Endothelial cell (in vitro differentiated cells): ENCODE measurements around the gene TJP1. TPM values are rescaled to one million over a fixed set of nuclear protein-coding genes. Genes with fewer than 3 reads are reported as not detected.
A peak's percentile ranks its signal among the peaks of the same experiment; 100 is the strongest.
"Not testable (repeated sequence)": the region's sequence is repeated elsewhere in the genome, so short reads cannot be mapped to it uniquely, and the experiment has no call there.

Experiments
- DNase-seq: peaks from one replicate; pipeline ENCODE4 v3.0.0; 2021; ENCODE audit warnings: low spot score
- H3K27ac Mint-ChIP-seq: one replicate; pipeline ENCODE4 v1.8.0; 2021; ENCODE audit warnings: mixed read lengths, inconsistent platforms; ENCODE audit not compliant: unreplicated experiment
- H3K27me3 Mint-ChIP-seq: one replicate; pipeline ENCODE4 v1.8.0; 2021; ENCODE audit warnings: mild to moderate bottlenecking, moderate library complexity, mixed read lengths, inconsistent platforms; ENCODE audit not compliant: unreplicated experiment
- H3K36me3 Mint-ChIP-seq: one replicate; pipeline ENCODE4 v1.8.0; 2021; ENCODE audit warnings: mild to moderate bottlenecking, low read depth, mixed read lengths, inconsistent platforms; ENCODE audit not compliant: unreplicated experiment
- H3K4me1 Mint-ChIP-seq: one replicate; pipeline ENCODE4 v1.8.0; 2021; ENCODE audit warnings: mild to moderate bottlenecking, mixed read lengths, inconsistent platforms; ENCODE audit not compliant: unreplicated experiment
- H3K4me3 Mint-ChIP-seq: one replicate; pipeline ENCODE4 v1.8.0; 2021; ENCODE audit warnings: mild to moderate bottlenecking, mixed read lengths, inconsistent platforms; ENCODE audit not compliant: unreplicated experiment
- H3K9me3 Mint-ChIP-seq: one replicate; pipeline ENCODE4 v1.8.0; 2021; ENCODE audit warnings: mixed read lengths, inconsistent platforms; ENCODE audit not compliant: unreplicated experiment
- total RNA-seq: library from RNA; stranded (reverse); fragmentation: NEBNext Ultra II Directional; extraction: Animal tissue kit (Norgen Biotek cat#: 25700); gene quantifications from one replicate; pipeline ENCODE4 v1.2.1, GENCODE V29; 2021; ENCODE audit not compliant: unreplicated experiment
- TF ChIP-seq, protein P1 (sequence below): fragments of 200-600 bp; sonication (generic); IDR thresholded peaks from one replicate; pipeline ENCODE4 v1.5.0; 2021; ENCODE audit warnings: antibody characterized with exemption; ENCODE audit not compliant: unreplicated experiment

Gene TJP1
- total RNA-seq, 1 donor from 2014 or later = 473 TPM

DNA sequence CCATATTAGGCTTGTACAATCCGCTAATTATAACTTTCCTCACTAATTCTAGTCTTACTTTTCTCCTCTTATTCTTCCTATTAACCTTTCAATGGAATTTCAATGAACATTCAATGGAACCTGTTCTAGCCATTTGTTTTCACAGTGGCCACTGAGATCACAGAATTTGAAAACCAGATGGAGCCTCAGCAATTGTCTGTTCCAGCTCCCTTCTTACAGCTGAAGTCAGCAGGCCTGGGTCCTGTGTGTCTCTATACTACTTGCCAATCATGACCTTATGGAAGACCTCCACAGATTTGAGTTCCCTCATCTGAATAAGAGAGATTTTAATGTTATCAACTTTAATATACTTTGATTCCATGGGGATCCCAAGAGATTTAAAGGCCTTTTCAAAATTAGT is 36.6 kb downstream of the TJP1 start:
- Mint-ChIP-seq H3K4me1 (peaks cover 18% of the 10 kb centered on the region), H3K4me3 (no peak overlapping the region), H3K27me3 (peaks cover 6% of the 10 kb centered on the region), H3K27ac (no peak overlapping the region), H3K36me3 (peaks cover 31% of the 10 kb centered on the region), H3K9me3 (no peaks in the 10 kb centered on the region)
- no peak for DNase-seq
- TF ChIP-seq, protein P1, sequence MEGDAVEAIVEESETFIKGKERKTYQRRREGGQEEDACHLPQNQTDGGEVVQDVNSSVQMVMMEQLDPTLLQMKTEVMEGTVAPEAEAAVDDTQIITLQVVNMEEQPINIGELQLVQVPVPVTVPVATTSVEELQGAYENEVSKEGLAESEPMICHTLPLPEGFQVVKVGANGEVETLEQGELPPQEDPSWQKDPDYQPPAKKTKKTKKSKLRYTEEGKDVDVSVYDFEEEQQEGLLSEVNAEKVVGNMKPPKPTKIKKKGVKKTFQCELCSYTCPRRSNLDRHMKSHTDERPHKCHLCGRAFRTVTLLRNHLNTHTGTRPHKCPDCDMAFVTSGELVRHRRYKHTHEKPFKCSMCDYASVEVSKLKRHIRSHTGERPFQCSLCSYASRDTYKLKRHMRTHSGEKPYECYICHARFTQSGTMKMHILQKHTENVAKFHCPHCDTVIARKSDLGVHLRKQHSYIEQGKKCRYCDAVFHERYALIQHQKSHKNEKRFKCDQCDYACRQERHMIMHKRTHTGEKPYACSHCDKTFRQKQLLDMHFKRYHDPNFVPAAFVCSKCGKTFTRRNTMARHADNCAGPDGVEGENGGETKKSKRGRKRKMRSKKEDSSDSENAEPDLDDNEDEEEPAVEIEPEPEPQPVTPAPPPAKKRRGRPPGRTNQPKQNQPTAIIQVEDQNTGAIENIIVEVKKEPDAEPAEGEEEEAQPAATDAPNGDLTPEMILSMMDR = no peak

DNA sequence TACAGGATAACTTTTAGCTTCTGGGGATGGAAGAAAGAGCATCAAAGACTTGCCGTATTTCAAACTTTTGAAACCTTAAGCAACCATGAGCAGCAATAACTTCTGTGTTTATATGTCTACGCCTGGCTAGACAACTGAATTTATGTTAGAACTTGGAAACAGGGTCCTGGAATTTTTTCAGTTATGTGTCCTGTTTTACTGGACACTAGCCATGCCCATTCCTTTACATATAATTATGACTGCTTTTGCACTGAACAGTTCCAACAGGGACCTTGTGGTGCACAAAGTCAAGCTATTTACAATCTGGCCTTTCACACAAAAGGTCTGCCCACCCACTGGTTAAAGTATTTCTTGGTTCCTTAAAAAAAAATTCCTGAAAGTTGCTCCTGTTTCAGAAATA is 37.1 kb downstream of the TJP1 start:
- Mint-ChIP-seq H3K4me3 (no peak overlapping the region), H3K27ac (no peak overlapping the region), H3K4me1 (peaks cover 17% of the 10 kb centered on the region), H3K36me3 (peaks cover 33% of the 10 kb centered on the region), H3K27me3 (peaks cover 3% of the 10 kb centered on the region), H3K9me3 (no peaks in the 10 kb centered on the region)
- TF ChIP-seq, protein P1 = no peak
- no peak for DNase-seq

DNA sequence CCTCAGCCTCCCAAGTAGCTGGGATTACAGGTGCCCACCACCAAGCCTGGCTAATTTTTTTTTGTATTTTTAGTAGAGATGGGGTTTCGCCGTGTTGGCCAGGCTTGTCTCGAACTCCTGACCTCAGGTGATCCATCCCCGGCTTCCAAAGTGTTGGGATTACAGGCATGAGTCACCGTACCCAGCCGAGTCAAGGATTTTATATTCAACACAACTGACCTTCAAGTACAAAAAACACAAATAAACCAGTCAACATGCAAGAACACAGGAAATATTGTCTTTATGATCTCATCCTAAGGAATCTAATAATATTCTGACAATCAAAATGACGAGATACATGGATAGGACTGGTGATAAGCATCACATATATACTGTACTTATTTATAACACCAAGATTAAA is 37.9 kb downstream of the TJP1 start:
- TF ChIP-seq, protein P1 = no peak
- H3K4me1 Mint-ChIP-seq = peaks cover 23% of the 10 kb centered on the region
- no peaks in the 10 kb centered on the region for H3K9me3 Mint-ChIP-seq
- H3K27me3 Mint-ChIP-seq = peaks cover 3% of the 10 kb centered on the region
- DNase-seq = no peak
- H3K4me3 Mint-ChIP-seq = no peak overlapping the region
- H3K27ac Mint-ChIP-seq = no peak overlapping the region
- H3K36me3 Mint-ChIP-seq = peaks cover 40% of the 10 kb centered on the region

DNA sequence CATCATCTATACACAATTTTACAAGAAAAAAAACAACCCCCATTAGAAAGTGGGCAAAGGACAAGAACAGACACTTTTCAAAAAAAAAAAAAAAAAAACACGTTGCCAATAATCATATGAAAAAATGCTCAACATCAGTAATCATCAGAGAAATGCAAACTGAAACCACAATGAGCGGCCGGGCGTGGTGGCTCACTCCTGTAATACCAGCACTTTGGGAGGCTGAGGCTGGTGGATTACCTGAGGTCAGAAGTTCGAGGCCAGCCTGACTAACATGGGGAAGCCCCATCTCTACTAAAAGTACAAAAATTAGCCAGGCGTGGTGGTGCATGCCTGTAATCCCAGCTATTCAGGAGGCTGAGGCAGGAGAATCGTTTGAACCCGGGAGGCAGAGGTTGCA is 39.5 kb downstream of the TJP1 start:
- not testable (repeated sequence) for H3K4me3 Mint-ChIP-seq, H3K9me3 Mint-ChIP-seq, H3K27me3 Mint-ChIP-seq, DNase-seq, H3K27ac Mint-ChIP-seq
- Mint-ChIP-seq H3K4me1 (peaks cover 36% of the 10 kb centered on the region), H3K36me3 (peaks cover 45% of the 10 kb centered on the region)

DNA sequence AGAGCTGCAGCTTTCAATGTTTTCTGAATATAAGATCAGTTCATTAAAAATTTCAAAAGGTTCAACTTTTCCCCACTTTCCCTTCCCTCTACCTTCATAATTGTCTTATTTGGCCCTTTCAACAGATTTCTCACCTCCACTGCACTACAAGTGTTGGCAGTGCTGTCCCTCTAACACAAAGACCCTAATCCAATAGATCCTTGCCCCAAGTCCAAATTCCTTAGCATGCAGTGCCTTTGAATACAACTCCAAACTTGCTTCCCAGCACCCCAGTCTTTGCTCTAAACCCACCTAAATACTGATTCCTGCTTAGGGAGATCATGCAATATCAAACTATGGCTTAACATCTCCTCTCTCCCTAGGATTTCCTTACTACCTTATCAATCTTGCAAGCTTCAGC is 43.9 kb downstream of the TJP1 start:
- H3K27ac Mint-ChIP-seq = peak overlapping the region; percentile 83
- peaks cover 3% of the 10 kb centered on the region for H3K27me3 Mint-ChIP-seq
- H3K36me3 Mint-ChIP-seq = peaks cover 37% of the 10 kb centered on the region
- H3K4me1 Mint-ChIP-seq = peaks cover 59% of the 10 kb centered on the region
- no peaks in the 10 kb centered on the region for H3K9me3 Mint-ChIP-seq
- no peak for DNase-seq
- no peak overlapping the region for H3K4me3 Mint-ChIP-seq
- TF ChIP-seq, protein P1 = no peak

DNA sequence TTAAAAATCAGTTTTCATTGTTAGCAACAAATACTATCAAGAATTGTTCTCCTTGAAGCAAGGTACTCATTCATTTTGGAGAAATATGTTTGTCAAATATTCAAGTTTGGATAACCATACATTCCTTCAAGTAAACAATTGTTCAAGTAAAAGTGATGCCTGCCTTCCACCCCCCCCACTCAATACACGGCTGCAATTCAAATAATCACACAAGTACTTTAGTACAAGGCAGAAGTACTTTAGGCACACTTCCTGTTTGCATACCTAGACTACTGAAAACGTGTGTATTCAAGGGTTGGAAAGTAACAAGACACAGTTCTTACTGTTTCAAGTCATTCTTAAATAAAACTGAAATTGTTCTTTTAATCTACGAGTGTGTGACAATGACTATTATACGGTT is 45.4 kb downstream of the TJP1 start:
- Mint-ChIP-seq H3K36me3 (peaks cover 30% of the 10 kb centered on the region), H3K27me3 (peaks cover 3% of the 10 kb centered on the region), H3K27ac (peak overlapping the region; percentile 72), H3K4me1 (peaks cover 58% of the 10 kb centered on the region), H3K4me3 (no peak overlapping the region), H3K9me3 (no peaks in the 10 kb centered on the region)
- TF ChIP-seq, protein P1 = no peak
- no peak for DNase-seq
